Mammary epithelial cell (primary cell): Measurements from ENCODE around the gene CCDC126.

Source experiments
- CTCF ChIP-seq, 2 donors: IDR thresholded peaks in 1 of 2; conservative IDR thresholded peaks in 1 of 2; 2 replicates each; pipeline ENCODE4 v1.5.1; 2011 to 2012; ENCODE audit warnings: inconsistent platforms in 2 of 2, low read length in 2 of 2, mild to moderate bottlenecking in 2 of 2, control low read depth in 1 of 2, low read depth in 1 of 2; ENCODE audit not compliant: insufficient read depth in 1 of 2; ENCODE audit errors: extremely low read depth in 1 of 2
- EZH2 ChIP-seq: IDR thresholded peaks from 2 replicates; pipeline ENCODE4 v1.6.1; 2012; ENCODE audit warnings: low read length, inconsistent platforms, borderline replicate concordance

DNA sequence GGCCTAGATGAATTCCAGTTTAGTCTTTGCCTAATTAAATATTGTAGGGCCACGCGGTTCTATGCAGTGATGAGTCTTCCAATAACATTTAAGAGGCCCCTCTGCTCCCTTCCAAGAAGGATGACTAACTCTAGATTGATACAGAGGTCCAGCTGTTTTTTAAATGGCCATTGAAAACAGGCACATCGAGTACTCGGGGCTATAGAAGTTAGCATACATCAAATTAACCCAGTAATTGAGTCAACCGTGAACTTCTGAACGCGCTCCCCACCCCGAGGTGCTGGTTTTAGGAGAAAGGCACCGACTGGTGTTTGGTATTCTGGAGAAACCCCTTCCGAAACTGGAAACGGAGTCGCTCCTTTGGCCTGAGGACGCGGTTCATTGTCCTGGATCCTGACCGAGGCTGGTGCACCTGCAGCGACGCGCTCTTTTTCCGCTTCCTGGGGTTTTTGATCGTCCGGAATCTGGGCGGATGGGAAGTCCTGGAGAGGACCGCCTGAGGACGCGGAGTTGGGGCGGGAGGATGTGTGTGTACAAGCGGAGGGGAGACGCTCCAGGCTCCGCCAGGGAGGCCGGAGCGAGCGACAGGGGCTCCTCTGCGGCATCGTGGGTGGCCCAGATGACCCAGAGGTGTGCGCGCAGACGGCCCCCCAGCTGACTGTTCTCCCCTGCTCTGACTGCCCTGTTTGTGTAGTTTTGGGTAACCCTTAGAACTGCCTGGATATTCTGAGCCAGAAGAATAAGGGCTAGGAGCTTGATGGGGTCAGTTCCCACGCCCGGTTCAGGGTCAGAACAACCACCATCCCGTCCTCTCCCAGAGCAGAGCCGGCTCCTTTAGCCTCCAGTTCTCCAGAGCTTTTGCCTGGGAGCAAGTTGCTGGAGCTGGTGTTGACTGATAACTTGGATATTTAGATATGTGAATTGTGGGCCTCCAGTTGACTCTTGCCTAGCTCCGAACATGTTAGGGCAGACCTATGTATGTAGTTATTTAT lies 83.5 kb downstream of the CCDC126 start:
- TF ChIP-seq CTCF (conservative IDR thresholded peaks at IDR 0.05 in 1 of 2, IDR thresholded peaks at IDR 0.05 in 1 of 2; ENCODE audit: extremely low read depth in 1 of 2, insufficient read depth in 1 of 2, low read depth in 1 of 2, low read length in 2 of 2), result no peak
- no peak for TF ChIP-seq EZH2
